ENCODE data around the gene OPHN1. TPM values are rescaled to one million over a fixed set of nuclear protein-coding genes. Genes with fewer than 3 reads are reported as not detected.
A peak's percentile ranks its signal among the peaks of the same experiment; 100 is the strongest.

OPHN1 gene
- total RNA-seq, 3 donors from 2014 or later: 0.08 to 0.33 (median 0.11) TPM

- DNase-seq (no peak), ATAC-seq (no peak)
Measured at GRCh38 chrX:68179355-68179754, 253.9 kb downstream of the OPHN1 start.

GRCh38 chrX:68177542-68177941, 255.8 kb downstream of the OPHN1 start:
- no peaks in the 10 kb centered on the region for H3K36me3 Mint-ChIP-seq (ENCODE audit: insufficient read depth)
- ATAC-seq (no peak), DNase-seq (no peak)
- peaks cover 3% of the 10 kb centered on the region for H3K27me3 Mint-ChIP-seq (ENCODE audit: low read depth)
- H3K4me1 Mint-ChIP-seq (ENCODE audit: low read depth): peaks cover 13% of the 10 kb centered on the region
- no peak overlapping the region for H3K4me3 Mint-ChIP-seq
- peaks cover 9% of the 10 kb centered on the region for H3K9me3 Mint-ChIP-seq

More at GRCh38 chrX:68179355-68179754, 253.9 kb downstream of the OPHN1 start:
- Mint-ChIP-seq H3K9me3 (peaks cover 9% of the 10 kb centered on the region), H3K4me1 (ENCODE audit: low read depth) (peaks cover 17% of the 10 kb centered on the region), H3K27me3 (ENCODE audit: low read depth) (peaks cover 3% of the 10 kb centered on the region), H3K36me3 (ENCODE audit: insufficient read depth) (no peaks in the 10 kb centered on the region), H3K4me3 (no peak overlapping the region)

- no peak for DNase-seq
- ATAC-seq: no peak
Measured at GRCh38 chrX:68175562-68175961, 257.7 kb downstream of the OPHN1 start.

GRCh38 chrX:68163441-68163840, 269.9 kb downstream of the OPHN1 start:
- Mint-ChIP-seq H3K4me3 (no peak overlapping the region), H3K36me3 (ENCODE audit: insufficient read depth) (no peaks in the 10 kb centered on the region), H3K9me3 (no peaks in the 10 kb centered on the region), H3K27me3 (ENCODE audit: low read depth) (no peaks in the 10 kb centered on the region), H3K4me1 (ENCODE audit: low read depth) (no peaks in the 10 kb centered on the region)
- peak in 1 of 2 donors; percentile 18 for ATAC-seq
- no peak for DNase-seq

More at GRCh38 chrX:68175562-68175961, 257.7 kb downstream of the OPHN1 start:
- Mint-ChIP-seq H3K4me3 (no peak overlapping the region), H3K27me3 (ENCODE audit: low read depth) (no peaks in the 10 kb centered on the region), H3K9me3 (peaks cover 9% of the 10 kb centered on the region), H3K36me3 (ENCODE audit: insufficient read depth) (no peaks in the 10 kb centered on the region), H3K4me1 (ENCODE audit: low read depth) (peaks cover 6% of the 10 kb centered on the region)

- Mint-ChIP-seq H3K9me3 (no peaks in the 10 kb centered on the region), H3K27me3 (ENCODE audit: low read depth) (peaks cover 2% of the 10 kb centered on the region), H3K36me3 (ENCODE audit: insufficient read depth) (no peaks in the 10 kb centered on the region), H3K4me3 (no peak overlapping the region), H3K4me1 (ENCODE audit: low read depth) (no peaks in the 10 kb centered on the region)
- no peak for ATAC-seq
- DNase-seq: no peak
Measured at GRCh38 chrX:68147848-68148247, 285.4 kb downstream of the OPHN1 start.

- Mint-ChIP-seq H3K9me3 (no peaks in the 10 kb centered on the region), H3K4me1 (ENCODE audit: low read depth) (no peaks in the 10 kb centered on the region), H3K36me3 (ENCODE audit: insufficient read depth) (no peaks in the 10 kb centered on the region), H3K4me3 (no peak overlapping the region), H3K27me3 (ENCODE audit: low read depth) (no peaks in the 10 kb centered on the region)
- DNase-seq (no peak), ATAC-seq (no peak)
Measured at GRCh38 chrX:68146054-68146453, 287.2 kb downstream of the OPHN1 start.

- H3K9me3 Mint-ChIP-seq: no peaks in the 10 kb centered on the region
- ATAC-seq (no peak), DNase-seq (no peak)
- H3K4me3 Mint-ChIP-seq: no peak overlapping the region
- H3K4me1 Mint-ChIP-seq (ENCODE audit: low read depth): no peaks in the 10 kb centered on the region
- no peaks in the 10 kb centered on the region for H3K36me3 Mint-ChIP-seq (ENCODE audit: insufficient read depth)
- no peaks in the 10 kb centered on the region for H3K27me3 Mint-ChIP-seq (ENCODE audit: low read depth)
Measured at GRCh38 chrX:68139791-68140190, 293.5 kb downstream of the OPHN1 start.

- Mint-ChIP-seq H3K4me1 (ENCODE audit: low read depth) (no peaks in the 10 kb centered on the region), H3K36me3 (ENCODE audit: insufficient read depth) (no peaks in the 10 kb centered on the region), H3K4me3 (no peak overlapping the region), H3K9me3 (no peaks in the 10 kb centered on the region), H3K27me3 (ENCODE audit: low read depth) (no peaks in the 10 kb centered on the region)
- no peak for DNase-seq
- ATAC-seq: no peak
Measured at GRCh38 chrX:68133181-68133580, 300.1 kb downstream of the OPHN1 start.

GRCh38 chrX:68132749-68133148, 300.5 kb downstream of the OPHN1 start:
- H3K4me3 Mint-ChIP-seq: no peak overlapping the region
- no peaks in the 10 kb centered on the region for H3K27me3 Mint-ChIP-seq (ENCODE audit: low read depth)
- H3K36me3 Mint-ChIP-seq (ENCODE audit: insufficient read depth): no peaks in the 10 kb centered on the region
- ATAC-seq (no peak), DNase-seq (no peak)
- H3K9me3 Mint-ChIP-seq: no peaks in the 10 kb centered on the region
- H3K4me1 Mint-ChIP-seq (ENCODE audit: low read depth): no peaks in the 10 kb centered on the region

GRCh38 chrX:68121835-68122234, 311.5 kb downstream of the OPHN1 start:
- ATAC-seq (no peak), DNase-seq (no peak)
- no peak overlapping the region for H3K4me3 Mint-ChIP-seq
- H3K9me3 Mint-ChIP-seq: no peaks in the 10 kb centered on the region
- no peaks in the 10 kb centered on the region for H3K27me3 Mint-ChIP-seq (ENCODE audit: low read depth)
- no peaks in the 10 kb centered on the region for H3K4me1 Mint-ChIP-seq (ENCODE audit: low read depth)
- H3K36me3 Mint-ChIP-seq (ENCODE audit: insufficient read depth): no peaks in the 10 kb centered on the region

- no peak for DNase-seq
- H3K9me3 Mint-ChIP-seq: no peaks in the 10 kb centered on the region
- no peaks in the 10 kb centered on the region for H3K36me3 Mint-ChIP-seq (ENCODE audit: insufficient read depth)
- H3K4me3 Mint-ChIP-seq: no peak overlapping the region
- ATAC-seq: no peak
- H3K4me1 Mint-ChIP-seq (ENCODE audit: low read depth): no peaks in the 10 kb centered on the region
- no peaks in the 10 kb centered on the region for H3K27me3 Mint-ChIP-seq (ENCODE audit: low read depth)
Measured at GRCh38 chrX:68121371-68121770, 311.9 kb downstream of the OPHN1 start.

GRCh38 chrX:68115371-68115770, 317.9 kb downstream of the OPHN1 start:
- no peaks in the 10 kb centered on the region for H3K36me3 Mint-ChIP-seq (ENCODE audit: insufficient read depth)
- H3K4me1 Mint-ChIP-seq (ENCODE audit: low read depth): no peaks in the 10 kb centered on the region

GRCh38 chrX:68114573-68115129, 318.6 kb downstream of the OPHN1 start:
- Mint-ChIP-seq H3K9me3 (no peaks in the 10 kb centered on the region), H3K4me3 (no peak overlapping the region), H3K27me3 (ENCODE audit: low read depth) (no peaks in the 10 kb centered on the region), H3K36me3 (ENCODE audit: insufficient read depth) (no peaks in the 10 kb centered on the region), H3K4me1 (ENCODE audit: low read depth) (no peaks in the 10 kb centered on the region)
- DNase-seq (no peak), ATAC-seq (no peak)

More at GRCh38 chrX:68115371-68115770, 317.9 kb downstream of the OPHN1 start:
- no peak overlapping the region for H3K4me3 Mint-ChIP-seq
- DNase-seq: no peak
- no peak for ATAC-seq
- H3K27me3 Mint-ChIP-seq (ENCODE audit: low read depth): no peaks in the 10 kb centered on the region
- no peaks in the 10 kb centered on the region for H3K9me3 Mint-ChIP-seq

- Mint-ChIP-seq H3K27me3 (ENCODE audit: low read depth) (no peaks in the 10 kb centered on the region), H3K36me3 (ENCODE audit: insufficient read depth) (no peaks in the 10 kb centered on the region), H3K4me3 (no peak overlapping the region), H3K9me3 (no peaks in the 10 kb centered on the region), H3K4me1 (ENCODE audit: low read depth) (no peaks in the 10 kb centered on the region)
- DNase-seq (no peak), ATAC-seq (no peak)
Measured at GRCh38 chrX:68113837-68114572, 319.3 kb downstream of the OPHN1 start.

GRCh38 chrX:68112321-68112720, 321.0 kb downstream of the OPHN1 start:
- no peaks in the 10 kb centered on the region for H3K9me3 Mint-ChIP-seq
- no peak for DNase-seq
- H3K4me3 Mint-ChIP-seq: no peak overlapping the region
- H3K36me3 Mint-ChIP-seq (ENCODE audit: insufficient read depth): no peaks in the 10 kb centered on the region
- no peaks in the 10 kb centered on the region for H3K4me1 Mint-ChIP-seq (ENCODE audit: low read depth)
- ATAC-seq: no peak
- H3K27me3 Mint-ChIP-seq (ENCODE audit: low read depth): no peaks in the 10 kb centered on the region

Data from activated T-cell treated with anti-CD3 and anti-CD28 coated beads, Interleukin-2, amount 50 U/mL, for 4 hours (primary cell).